Adrenal gland (tissue), 5 donors: ENCODE data around the gene NEURL4.

Experiments used
- CTCF ChIP-seq, 6 experiments: fragments of 450-650 bp in 4 of 6; fragments of 200-600 bp in 2 of 6; sonication (generic) in 1 of 6; IDR thresholded peaks; 1 replicate in 5 of 6; 2 replicates in 1 of 6; pipeline versions ENCODE4 v1.5.1 to v1.8.0; 2016 to 2021; ENCODE audit warnings: antibody characterized with exemption in 6 of 6, mild to moderate bottlenecking in 2 of 6, moderate library complexity in 1 of 6
- POLR2A ChIP-seq, 2 donors: fragments of 450-650 bp; IDR thresholded peaks; one replicate each; pipeline ENCODE4 v1.6.1; 2017; ENCODE audit warnings: antibody characterized with exemption in 2 of 2, mild to moderate bottlenecking in 2 of 2, moderate library complexity in 1 of 2
- donor health status: DM: no; HTN: no; CAD: no.

GRCh38 chr17:7281953-7282751 lies 47.0 kb downstream of the NEURL4 start:
- no peak for TF ChIP-seq CTCF (IDR thresholded peaks at IDR 0.05)
- TF ChIP-seq POLR2A (IDR thresholded peaks at IDR 0.05): no peak
